ENCODE data around the gene DPP3. TPM values are rescaled to one million over a fixed set of nuclear protein-coding genes. Genes with fewer than 3 reads are reported as not detected.

Gene DPP3, protein sequence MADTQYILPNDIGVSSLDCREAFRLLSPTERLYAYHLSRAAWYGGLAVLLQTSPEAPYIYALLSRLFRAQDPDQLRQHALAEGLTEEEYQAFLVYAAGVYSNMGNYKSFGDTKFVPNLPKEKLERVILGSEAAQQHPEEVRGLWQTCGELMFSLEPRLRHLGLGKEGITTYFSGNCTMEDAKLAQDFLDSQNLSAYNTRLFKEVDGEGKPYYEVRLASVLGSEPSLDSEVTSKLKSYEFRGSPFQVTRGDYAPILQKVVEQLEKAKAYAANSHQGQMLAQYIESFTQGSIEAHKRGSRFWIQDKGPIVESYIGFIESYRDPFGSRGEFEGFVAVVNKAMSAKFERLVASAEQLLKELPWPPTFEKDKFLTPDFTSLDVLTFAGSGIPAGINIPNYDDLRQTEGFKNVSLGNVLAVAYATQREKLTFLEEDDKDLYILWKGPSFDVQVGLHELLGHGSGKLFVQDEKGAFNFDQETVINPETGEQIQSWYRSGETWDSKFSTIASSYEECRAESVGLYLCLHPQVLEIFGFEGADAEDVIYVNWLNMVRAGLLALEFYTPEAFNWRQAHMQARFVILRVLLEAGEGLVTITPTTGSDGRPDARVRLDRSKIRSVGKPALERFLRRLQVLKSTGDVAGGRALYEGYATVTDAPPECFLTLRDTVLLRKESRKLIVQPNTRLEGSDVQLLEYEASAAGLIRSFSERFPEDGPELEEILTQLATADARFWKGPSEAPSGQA
- 62.5 and 70.9 TPM in 2 replicates for total RNA-seq

DNA sequence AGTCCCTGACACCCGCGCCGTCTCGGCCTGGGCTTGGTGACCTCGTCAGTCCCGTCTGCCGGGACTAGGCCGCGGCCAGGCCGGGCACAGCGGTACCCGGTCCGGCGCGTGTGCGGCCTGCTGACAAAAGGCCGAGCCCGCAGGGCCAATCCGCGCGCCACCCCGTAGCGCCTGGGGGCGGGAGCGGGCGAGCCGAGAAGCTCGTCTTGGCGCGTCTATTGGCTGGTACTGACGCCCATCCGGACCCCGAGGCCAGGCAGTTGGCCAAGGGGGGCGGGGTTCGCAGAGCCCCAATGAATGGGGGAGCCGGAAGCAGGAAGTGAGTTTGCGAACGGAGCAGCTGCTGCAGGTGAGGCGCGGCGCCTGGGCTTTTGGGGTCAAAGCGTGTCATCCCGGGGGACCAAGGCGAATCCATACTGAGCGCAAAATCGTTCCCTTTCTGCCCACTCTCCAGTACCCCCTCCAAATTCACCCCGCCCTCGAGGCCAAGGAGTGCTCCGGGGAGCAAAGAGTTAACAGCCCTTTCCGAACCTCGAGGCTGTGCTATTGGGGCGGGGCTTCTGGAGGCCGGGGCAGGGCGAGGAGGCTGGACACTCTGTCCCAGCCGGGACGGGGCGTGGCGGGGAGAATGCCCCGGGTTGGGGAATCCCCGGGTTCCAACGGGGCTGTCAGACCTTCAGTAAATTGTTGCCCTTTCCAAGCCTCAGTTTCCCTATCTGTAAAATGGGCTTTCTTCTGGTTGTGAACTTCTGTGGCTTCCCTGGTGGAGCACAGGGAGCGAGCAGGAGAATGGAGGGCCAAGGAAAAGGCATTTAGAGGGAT is at the start of gene DPP3:
TSS of gene DPP3 (plus strand) at position 318 of the 822 bp plus-strand sequence. CDS start 1,767 bp downstream, outside the sequence.

DNA sequence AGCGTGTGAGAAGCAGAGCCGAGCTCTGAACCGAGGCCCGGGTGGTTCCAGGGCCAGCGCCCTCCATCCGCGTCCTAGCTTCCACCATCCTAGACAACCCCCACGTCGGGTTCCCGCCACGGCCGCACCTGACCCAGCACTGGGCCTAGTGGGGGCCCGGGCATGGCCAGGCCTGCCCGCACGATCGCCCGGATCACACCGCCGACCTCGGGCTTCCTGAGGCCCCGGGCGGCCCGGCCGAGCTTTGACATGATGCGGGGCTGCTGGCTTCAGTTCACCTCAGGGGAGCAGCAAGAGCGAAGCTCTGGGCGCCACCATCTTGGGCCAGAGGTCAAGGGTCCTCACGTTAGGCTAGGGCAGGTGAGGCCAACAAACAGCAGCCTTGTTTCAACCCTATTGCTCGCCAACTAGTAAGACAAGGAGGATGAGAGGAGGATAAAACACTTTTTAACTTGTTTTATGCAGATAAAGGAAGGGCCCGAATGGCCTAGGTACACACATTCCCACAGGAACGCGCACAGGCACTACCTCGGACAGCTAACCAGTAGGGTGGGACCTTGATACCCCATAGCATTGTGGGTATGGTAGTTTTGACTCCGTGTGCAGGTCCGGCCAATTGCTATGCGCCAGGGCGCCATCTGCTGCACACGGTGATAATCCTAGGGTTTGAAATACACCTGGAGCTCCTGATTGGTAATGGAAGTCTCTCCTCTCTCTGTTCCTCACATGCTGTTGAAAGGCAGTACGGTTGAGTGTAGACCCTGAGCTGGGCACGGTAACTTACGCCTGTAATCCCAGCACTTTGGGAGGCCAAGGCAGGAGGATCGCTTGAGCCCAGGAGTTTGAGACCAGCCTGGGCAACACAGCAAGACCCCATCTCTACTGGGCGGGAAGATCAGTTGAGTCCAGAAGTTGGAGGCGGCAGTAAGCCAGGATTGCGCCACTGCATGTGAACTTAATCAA is 41.4 kb upstream of the DPP3 start, which contains the start of gene MRPL11:
TSS of gene MRPL11 (minus strand) at position 345 of the 963 bp plus-strand sequence. CDS start at position 251, 94 bp downstream.

DNA sequence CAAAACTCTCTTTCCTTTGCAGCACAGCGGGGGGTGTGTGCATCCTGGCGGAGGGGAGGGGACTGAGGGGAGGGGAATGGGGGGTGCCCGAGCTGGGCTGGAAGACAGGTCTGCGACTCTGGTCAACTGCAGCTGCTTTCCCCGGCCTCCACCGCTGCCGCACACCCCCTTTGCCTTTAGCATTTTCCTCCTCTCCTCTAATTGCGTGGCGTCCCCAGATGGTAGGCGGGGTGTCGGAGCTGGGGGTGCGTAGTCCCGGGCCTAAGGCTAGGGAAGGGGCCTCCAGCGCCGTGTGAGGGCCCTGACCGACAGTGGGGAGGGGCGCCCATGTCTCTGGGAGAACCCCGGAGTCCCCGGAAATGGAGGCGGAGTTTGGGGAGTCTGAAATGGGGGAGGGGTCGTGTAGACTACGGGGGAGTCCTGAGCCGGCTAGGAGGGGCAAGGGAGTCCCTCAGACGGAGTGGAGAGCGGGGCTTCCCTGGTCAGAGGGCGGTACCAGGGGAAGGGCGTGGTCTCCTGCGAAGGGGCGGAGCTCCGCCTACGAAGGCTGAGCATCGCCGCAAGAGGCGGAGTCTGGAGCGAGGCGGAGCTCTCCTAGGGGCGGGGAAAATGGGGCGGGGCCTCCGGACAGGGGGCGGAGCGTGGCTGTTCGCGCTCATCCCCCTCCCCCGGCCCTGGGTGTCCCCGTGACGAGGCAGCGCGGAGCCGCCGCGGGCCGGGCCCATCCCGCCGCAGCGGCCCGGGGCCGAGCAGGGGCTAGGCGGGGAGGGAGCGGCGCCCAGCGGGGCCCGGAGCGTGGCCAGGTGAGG is 13.8 kb upstream of the DPP3 start, which contains the start of gene PELI3:
TSS of gene PELI3 (plus strand) at position 681 of the 809 bp plus-strand sequence. CDS start 1,224 bp downstream, outside the sequence.

DNA sequence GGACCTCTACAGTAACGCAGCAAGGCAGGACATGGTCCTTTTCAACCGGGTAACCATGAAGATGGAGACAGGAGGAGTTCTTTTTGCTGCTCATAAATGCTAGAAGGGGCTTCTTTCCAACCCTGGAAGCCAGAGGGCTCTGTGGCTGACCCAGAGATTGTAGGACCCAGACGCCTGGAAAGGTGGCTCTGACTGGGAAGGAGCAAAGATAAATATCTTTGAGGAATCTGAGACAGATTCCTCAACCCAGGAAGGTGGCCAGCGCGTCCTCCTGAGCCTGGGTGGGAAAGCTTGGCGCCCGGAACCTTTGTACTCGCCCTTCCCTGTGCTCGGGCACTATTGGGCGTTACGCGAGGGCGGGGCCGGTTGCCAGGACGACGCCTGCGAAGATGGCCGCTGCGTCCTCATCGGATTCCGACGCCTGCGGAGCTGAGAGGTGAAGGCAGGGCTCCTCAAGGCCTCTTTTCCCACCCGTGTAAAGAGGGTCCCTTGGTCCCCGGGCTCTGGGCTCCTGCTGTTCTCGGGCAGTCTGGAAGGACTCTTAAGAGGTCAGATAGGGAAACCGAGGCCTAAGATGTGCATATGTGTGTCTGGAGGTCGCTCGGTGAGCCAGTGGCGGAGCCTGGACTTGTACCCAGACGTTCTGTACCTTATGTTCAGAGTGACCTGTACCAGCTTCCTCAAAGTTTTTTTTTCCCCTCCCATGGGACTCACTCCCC is 30.2 kb downstream of the DPP3 start, which contains the start of gene BBS1:
TSS of gene BBS1 (plus strand) at position 365 of the 719 bp plus-strand sequence. CDS start at position 390, 25 bp downstream.

DNA sequence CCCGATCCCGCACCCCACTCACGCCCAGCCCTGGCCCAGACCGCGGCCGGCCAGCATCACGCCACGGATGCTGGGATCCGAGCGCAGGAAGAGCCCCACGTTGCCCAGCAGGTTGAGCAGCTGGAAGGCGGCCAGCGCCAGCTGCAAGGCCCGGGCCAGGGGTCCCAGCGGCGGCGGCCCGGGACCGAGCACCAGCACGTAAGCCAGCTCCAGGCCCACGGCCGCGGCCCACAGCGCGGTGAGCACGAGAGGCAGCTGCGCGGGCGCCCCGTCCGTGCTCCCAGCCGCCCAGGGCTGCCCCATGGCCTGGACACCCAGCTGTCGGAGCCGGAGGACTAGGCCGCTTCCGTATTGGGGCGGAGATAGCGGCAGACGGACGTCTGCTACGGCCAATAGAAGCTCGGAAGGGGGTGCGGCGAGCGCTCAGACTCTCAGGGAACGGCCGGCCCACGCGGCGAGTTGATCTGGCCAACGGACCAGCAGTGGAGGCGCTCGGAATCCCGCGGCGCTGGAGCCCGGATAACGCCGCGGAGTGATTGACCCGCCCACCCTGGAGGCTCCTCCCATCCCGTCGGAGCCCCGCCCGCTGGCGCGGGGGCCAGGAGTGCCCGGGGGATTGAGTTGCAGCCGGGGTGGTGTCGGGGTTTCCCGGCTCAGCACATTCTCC is 65.6 kb downstream of the DPP3 start, which contains the start of gene ZDHHC24:
TSS of gene ZDHHC24 (minus strand) at position 348 of the 667 bp plus-strand sequence. CDS start at position 303, 45 bp downstream.

DNA sequence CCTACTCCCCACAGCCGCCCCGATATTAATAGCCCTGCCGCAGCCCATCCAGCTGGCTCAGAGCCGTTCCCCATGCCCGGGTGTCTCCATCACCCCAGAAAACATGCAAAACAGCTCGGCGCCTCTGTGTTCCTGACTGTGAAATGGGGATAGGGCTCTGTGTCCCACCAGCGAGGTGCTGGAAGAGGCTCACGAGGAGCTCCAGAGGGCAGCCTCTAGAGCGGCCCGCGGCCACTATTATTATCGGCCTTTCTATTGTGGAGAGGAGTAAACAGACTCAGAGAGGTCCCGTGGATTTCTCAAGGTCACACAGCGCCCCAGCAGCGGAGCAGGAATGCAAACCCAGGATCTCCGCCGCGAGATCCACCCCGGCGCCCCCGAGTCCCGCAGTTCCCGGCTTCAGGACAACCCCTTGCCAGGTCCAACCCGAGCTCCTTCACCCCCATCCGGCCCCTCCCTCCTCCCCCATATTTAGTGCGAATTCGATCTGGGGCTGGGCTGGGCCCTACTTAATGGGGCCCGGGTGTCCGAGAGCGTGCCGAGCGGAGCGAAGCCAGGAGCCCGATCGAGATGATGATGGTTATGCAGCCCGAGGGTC is 66.2 kb downstream of the DPP3 start, which contains the start of gene ACTN3:
TSS of gene ACTN3 (plus strand) at position 536 of the 598 bp plus-strand sequence. CDS start at position 571, 35 bp downstream.

Other genes with a start within 250 kb of the DPP3 start
- gene KLC2, start 222.7 kb upstream of the DPP3 start, total RNA-seq: 23.2 and 49.8 TPM in 2 replicates
- gene RAB1B, start 211.8 kb upstream of the DPP3 start, total RNA-seq: 61.2 and 88.6 TPM in 2 replicates
- under 0.01 and 0.14 TPM in 2 replicates for gene CNIH2, start 202.3 kb upstream of the DPP3 start, total RNA-seq
- 121 and 221 TPM in 2 replicates for gene YIF1A, start 191.3 kb upstream of the DPP3 start, total RNA-seq
- under 0.01 and 0.07 TPM in 2 replicates for gene TMEM151A, start 188.5 kb upstream of the DPP3 start, total RNA-seq
- 0.68 and 1.2 TPM in 2 replicates for gene CD248, start 163.4 kb upstream of the DPP3 start, total RNA-seq
- 19.5 and 32.3 TPM in 2 replicates for gene RIN1, start 144.0 kb upstream of the DPP3 start, total RNA-seq
- gene BRMS1, start 135.3 kb upstream of the DPP3 start, total RNA-seq: 58.2 and 74.8 TPM in 2 replicates
- 8.5 and 13.7 TPM in 2 replicates for gene B4GAT1, start 132.8 kb upstream of the DPP3 start, total RNA-seq
- gene SLC29A2, start 108.7 kb upstream of the DPP3 start, total RNA-seq: 3.1 and 6.0 TPM in 2 replicates
- not detected in 2 replicates for gene NPAS4, start 59.4 kb upstream of the DPP3 start, total RNA-seq
- gene MRPL11, start 41.6 kb upstream of the DPP3 start, total RNA-seq: 24.6 and 34.2 TPM in 2 replicates
- gene PELI3, start 13.5 kb upstream of the DPP3 start, total RNA-seq: 9.6 and 14.3 TPM in 2 replicates
- gene BBS1, start 30.2 kb downstream of the DPP3 start, total RNA-seq: 5.5 and 20.1 TPM in 2 replicates
- gene ZDHHC24, start 65.6 kb downstream of the DPP3 start, total RNA-seq: 7.2 and 11.7 TPM in 2 replicates
- gene ACTN3, start 66.5 kb downstream of the DPP3 start, total RNA-seq: under 0.01 TPM in 1 of 2 replicates, not detected in the other
- 1.4 and 14.9 TPM in 2 replicates for gene CTSF, start 88.2 kb downstream of the DPP3 start, total RNA-seq
- under 0.01 and 0.21 TPM in 2 replicates for gene CCDC87, start 112.6 kb downstream of the DPP3 start, total RNA-seq
- 21.9 and 22.5 TPM in 2 replicates for gene CCS, start 112.8 kb downstream of the DPP3 start, total RNA-seq
- 7.9 and 25.5 TPM in 2 replicates for gene RBM14, start 136.2 kb downstream of the DPP3 start, total RNA-seq
- 152 and 204 TPM in 2 replicates for gene RBM4, start 158.3 kb downstream of the DPP3 start, total RNA-seq
- gene RBM4B, start 197.5 kb downstream of the DPP3 start, total RNA-seq: 17.1 and 21.5 TPM in 2 replicates
- 60.5 and 130 TPM in 2 replicates for gene SPTBN2, start 248.8 kb downstream of the DPP3 start, total RNA-seq